A549 (cell line): ENCODE measurements around the gene RRP7A. TPM values are rescaled to one million over a fixed set of nuclear protein-coding genes. Genes with fewer than 3 reads are reported as not detected.

Experiments used
- ATAC-seq, 2 experiments: fragments of 200-7000 bp in 1 of 2; fragments of >200 bp in 1 of 2; cut with Nextera tagmentation in 1 of 2; cut with Tn5 transposase in 1 of 2; 3 replicates each; pipeline versions ENCODE4 v1.8.0 to v1.9.1; 2018 to 2020; ENCODE audit warnings: mild to moderate bottlenecking in 1 of 2, moderate library complexity in 1 of 2
- CTCF ChIA-PET: fragments of 300-600 bp; sonication (Branson Sonifier 250); formaldehyde crosslinking; extraction: SDS; loops from one replicate; lab custom pipeline; 2021; ENCODE audit warnings: antibody characterized with exemption, inconsistent platforms; lab: Yijun Ruan, JAX
- POLR2A ChIA-PET: fragments of 350-600 bp; formaldehyde crosslinking; extraction: SDS; loops from one replicate; lab custom pipeline; 2021; ENCODE audit warnings: antibody characterized with exemption, inconsistent platforms; lab: Yijun Ruan, JAX
- DNase-seq, 2 experiments: peaks; one replicate each; pipeline versions ENCODE4 v3.0.0 to v3.0.0-alpha.2; 2011 to 2016; ENCODE audit warnings: low read depth in 1 of 2, low spot score in 1 of 2
- FAIRE-seq: peaks from 2 replicates; lab custom pipeline; 2011; peaks lifted over from hg19 to GRCh38; lab: Jason Lieb, UNC
- H3K27ac ChIP-seq, 2 experiments: fragments of >200 bp; sonication (Bioruptor Twin); formaldehyde crosslinking; 3 replicates each; pipeline ENCODE4 v1.5.1; 2016 to 2017
- H3K4me1 ChIP-seq: fragments of >200 bp; sonication (Bioruptor Twin); formaldehyde crosslinking; 3 replicates; pipeline ENCODE4 v1.6.1; 2016
- H3K4me2 ChIP-seq: fragments of >200 bp; sonication (Bioruptor Twin); formaldehyde crosslinking; 3 replicates; pipeline ENCODE4 v1.6.1; 2016
- H3K4me3 ChIP-seq: fragments of >200 bp; sonication (Bioruptor Twin); formaldehyde crosslinking; 3 replicates; pipeline ENCODE4 v1.5.1; 2016
- H3K9me3 ChIP-seq: fragments of >200 bp; sonication (Bioruptor Twin); formaldehyde crosslinking; 3 replicates; pipeline ENCODE4 v1.6.1; 2016
- CBX8 ChIP-seq: fragments of 200-600 bp; sonication (generic); IDR thresholded peaks from 2 replicates; pipeline ENCODE4 v1.6.1; 2016
- CTCF ChIP-seq: fragments of >200 bp; sonication (Bioruptor Twin); formaldehyde crosslinking; IDR thresholded peaks from 3 replicates; pipeline ENCODE4 v1.5.1; 2016
- HOXA7 ChIP-seq: fragments of 250-450 bp; sonication (Bioruptor Pico); IDR thresholded peaks from 2 replicates; pipeline ENCODE4 v1.5.0; 2020; ENCODE audit warnings: mild to moderate bottlenecking, moderate library complexity
- HOXB13 ChIP-seq: fragments of 250-450 bp; sonication (Bioruptor Pico); IDR thresholded peaks from 2 replicates; pipeline ENCODE4 v1.5.0; 2020; ENCODE audit warnings: low read depth, mild to moderate bottlenecking, moderate library complexity
- KDM1A ChIP-seq: fragments of 200-600 bp; sonication (generic); IDR thresholded peaks from 2 replicates; pipeline ENCODE4 v1.6.1; 2016; ENCODE audit warnings: low read depth, mild to moderate bottlenecking
- MAFK ChIP-seq: fragments of 450-650 bp; IDR thresholded peaks from 2 replicates; pipeline ENCODE4 v1.6.1; 2014; ENCODE audit not compliant: partially characterized antibody
- MYC ChIP-seq: IDR thresholded peaks from 2 replicates; pipeline ENCODE4 v1.6.1; 2012; ENCODE audit warnings: mild to moderate bottlenecking, inconsistent platforms, low read length, improper control_type of control experiment, borderline replicate concordance
- RCOR1 ChIP-seq: fragments of 150-350 bp; IDR thresholded peaks from 2 replicates; pipeline ENCODE4 v1.6.1; 2014; ENCODE audit warnings: antibody characterized with exemption, low read length, low read depth
- SMC3 ChIP-seq: fragments of >200 bp; sonication (Bioruptor Twin); formaldehyde crosslinking; IDR thresholded peaks from 3 replicates; pipeline ENCODE4 v1.6.1; 2018; ENCODE audit warnings: inconsistent platforms
- ZC3H11A ChIP-seq: fragments of 450-650 bp; IDR thresholded peaks from 2 replicates; pipeline ENCODE4 v1.6.1; 2014; ENCODE audit warnings: antibody characterized with exemption, mild to moderate bottlenecking
- ZSCAN20 ChIP-seq: fragments of 250-450 bp; sonication (Bioruptor Pico); IDR thresholded peaks from 2 replicates; pipeline ENCODE4 v1.8.0; 2022; ENCODE audit warnings: mild to moderate bottlenecking, moderate library complexity
- WGBS: methylation state at CpG from one replicate; pipeline ENCODE4 v1.1.6; 2017; ENCODE audit errors: missing lambda C conversion rate; 5-methylcytosine and 5-hydroxymethylcytosine counted together
- polyA plus RNA-seq, 4 experiments: library from polyadenylated mRNA; depleted of rRNA in 3 of 4; stranded (reverse); fragments of >200 nt; fragmentation: RNase III in 1 of 4; extraction: RNeasy Plus Mini Kit Qiagen cat#74134 plus additional on column Dnase treatment in 1 of 4; gene quantifications; 2 replicates in 3 of 4; 3 replicates in 1 of 4; pipeline ENCODE4 v1.2.3, GENCODE V29; 2011 to 2017
- small RNA-seq, 6 experiments: library from RNA; depleted of rRNA; stranded (forward); fragments of <200 nt; gene quantifications; one replicate each; pipeline ENCODE3, GENCODE V24; 2012
- TF ChIP-seq, protein P1 (sequence below): IDR thresholded peaks from 2 replicates; pipeline ENCODE4 v1.6.1; 2012

The RRP7A gene
- polyA plus RNA-seq, 2 of the 4 experiments (the other 2 are of a cell fraction), result 26.5 to 37.1 TPM

- ATAC-seq, result no peak
Observed at GRCh38 chr22:42462016-42462415, 57.6 kb downstream of the RRP7A start.

DNA sequence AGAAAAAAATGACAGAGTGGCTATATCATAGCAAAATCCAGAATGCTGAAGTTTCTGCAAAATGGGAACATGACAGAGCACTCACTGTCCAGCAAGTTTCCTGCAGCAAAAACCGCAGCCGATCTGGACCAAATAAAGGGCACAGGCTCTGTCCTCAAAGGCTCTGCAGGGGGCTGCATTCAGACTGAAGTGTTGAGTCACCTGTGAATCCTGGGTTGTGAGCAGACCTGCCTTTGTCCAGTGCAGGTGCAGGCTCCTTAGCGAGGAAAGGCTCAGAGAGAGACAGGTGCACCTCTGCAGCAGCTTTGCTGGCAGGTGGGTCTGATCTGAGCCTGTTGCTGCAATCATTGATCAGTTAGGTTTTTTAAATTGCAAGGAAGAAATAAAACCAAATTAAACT, 58.1 kb downstream of the RRP7A start:
- no peak for FAIRE-seq
- TF ChIP-seq CTCF (no peak), ZC3H11A (no peak), CBX8 (no peak), MYC (no peak), KDM1A (no peak), HOXA7 (CRISPR knock-in tag) (no peak)
- H3K4me1 ChIP-seq, result no peaks in the 10 kb centered on the region
- no peak overlapping the region for H3K4me2 ChIP-seq
- POLR2A ChIA-PET, result no interaction called here
- ATAC-seq, result no peak
- no peak overlapping the region for H3K27ac ChIP-seq
- no peak for DNase-seq
- 58% methylated on average over 3 of the region's 3 CpGs for WGBS
- CTCF ChIA-PET, result interaction anchor here (1.3 to 2.6 kb wide), 3 partner anchors 12 to 371 kb away, joined by 3 to 17 read pairs (median 4); partner anchors contain the start of gene NDUFA6
- no peak overlapping the region for H3K4me3 ChIP-seq
- no peaks in the 10 kb centered on the region for H3K9me3 ChIP-seq

More at GRCh38 chr22:42462016-42462415, 57.6 kb downstream of the RRP7A start:
- Histone ChIP-seq H3K4me2 (no peak overlapping the region), H3K4me3 (no peak overlapping the region), H3K27ac (no peak overlapping the region), H3K4me1 (no peaks in the 10 kb centered on the region), H3K9me3 (no peaks in the 10 kb centered on the region)
- 7% methylated on average over 1 of the region's 1 CpG for WGBS
- CTCF ChIA-PET, result interaction anchor here (1.3 to 2.6 kb wide), 2 partner anchors 12 to 17 kb away, joined by 4 to 17 read pairs; no protein-coding TSS in a partner anchor
- DNase-seq (no peak), FAIRE-seq (no peak)
- TF ChIP-seq HOXA7 (CRISPR knock-in tag) (no peak), MAFK (no peak), SMC3 (no peak), HOXB13 (CRISPR knock-in tag) (no peak), ZSCAN20 (CRISPR knock-in tag) (no peak), RCOR1 (no peak)
- TF ChIP-seq, protein P1, sequence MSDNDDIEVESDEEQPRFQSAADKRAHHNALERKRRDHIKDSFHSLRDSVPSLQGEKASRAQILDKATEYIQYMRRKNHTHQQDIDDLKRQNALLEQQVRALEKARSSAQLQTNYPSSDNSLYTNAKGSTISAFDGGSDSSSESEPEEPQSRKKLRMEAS, result no peak
- POLR2A ChIA-PET, result no interaction called here

Small RNA genes within 50 kb of the gene (small RNA-seq; reads per million reads assigned to genes)
- 0 reads per million in 6 experiments for gene RN7SKP80
- gene RNU6-513P, result 0 reads per million in 6 experiments

Other genes starting within 250 kb of the RRP7A start
- 16.5 and 17.1 TPM in 2 replicates for gene TCF20, start 249.1 kb downstream of the RRP7A start, polyA plus RNA-seq (2011; rRNA removed)
- gene TCF20, start 249.1 kb downstream of the RRP7A start, polyA plus RNA-seq (2017; fragmentation: RNase III; extraction: RNeasy Plus Mini Kit Qiagen cat#74134 plus additional on column Dnase treatment), result 11.6 to 12.5 TPM (median 11.9 TPM) in 3 replicates
- gene NFAM1, start 87.4 kb downstream of the RRP7A start, polyA plus RNA-seq (2011; rRNA removed), result not detected in 2 replicates
- gene NFAM1, start 87.4 kb downstream of the RRP7A start, polyA plus RNA-seq (2017; fragmentation: RNase III; extraction: RNeasy Plus Mini Kit Qiagen cat#74134 plus additional on column Dnase treatment), result 0.03 TPM in 1 of 3 replicates, not detected in the others
- 0.14 and 0.20 TPM in 2 replicates for gene SERHL2, start 34.2 kb upstream of the RRP7A start, polyA plus RNA-seq (2011; rRNA removed)
- 0.21 to 0.42 TPM (median 0.38 TPM) in 3 replicates for gene SERHL2, start 34.2 kb upstream of the RRP7A start, polyA plus RNA-seq (2017; fragmentation: RNase III; extraction: RNeasy Plus Mini Kit Qiagen cat#74134 plus additional on column Dnase treatment)
- gene POLDIP3, start 95.1 kb upstream of the RRP7A start, polyA plus RNA-seq (2011; rRNA removed), result 31.8 and 42.0 TPM in 2 replicates
- 29.8 to 31.5 TPM (median 31.0 TPM) in 3 replicates for gene POLDIP3, start 95.1 kb upstream of the RRP7A start, polyA plus RNA-seq (2017; fragmentation: RNase III; extraction: RNeasy Plus Mini Kit Qiagen cat#74134 plus additional on column Dnase treatment)
- gene ATP5MGL, start 120.8 kb upstream of the RRP7A start, polyA plus RNA-seq (2011; rRNA removed), result not detected in 2 replicates
- not detected in 3 replicates for gene ATP5MGL, start 120.8 kb upstream of the RRP7A start, polyA plus RNA-seq (2017; fragmentation: RNase III; extraction: RNeasy Plus Mini Kit Qiagen cat#74134 plus additional on column Dnase treatment)
- gene CYB5R3, start 129.6 kb upstream of the RRP7A start, polyA plus RNA-seq (2011; rRNA removed), result 30.8 and 39.4 TPM in 2 replicates
- gene CYB5R3, start 129.6 kb upstream of the RRP7A start, polyA plus RNA-seq (2017; fragmentation: RNase III; extraction: RNeasy Plus Mini Kit Qiagen cat#74134 plus additional on column Dnase treatment), result 47.6 to 54.0 TPM (median 51.8 TPM) in 3 replicates
- gene A4GALT, start 201.1 kb upstream of the RRP7A start, polyA plus RNA-seq (2011; rRNA removed), result 5.0 and 5.1 TPM in 2 replicates
- 6.0 to 9.2 TPM (median 7.8 TPM) in 3 replicates for gene A4GALT, start 201.1 kb upstream of the RRP7A start, polyA plus RNA-seq (2017; fragmentation: RNase III; extraction: RNeasy Plus Mini Kit Qiagen cat#74134 plus additional on column Dnase treatment)